HG03108 (cell line): ENCODE results near the gene DHCR7.

ENCODE experiments used
- ATAC-seq: cut with Tn5 transposase; IDR thresholded peaks from one replicate; pipeline ENCODE4 v1.9.1; 2021; ENCODE audit warnings: moderate library complexity; ENCODE audit not compliant: unreplicated experiment

Gene DHCR7, protein sequence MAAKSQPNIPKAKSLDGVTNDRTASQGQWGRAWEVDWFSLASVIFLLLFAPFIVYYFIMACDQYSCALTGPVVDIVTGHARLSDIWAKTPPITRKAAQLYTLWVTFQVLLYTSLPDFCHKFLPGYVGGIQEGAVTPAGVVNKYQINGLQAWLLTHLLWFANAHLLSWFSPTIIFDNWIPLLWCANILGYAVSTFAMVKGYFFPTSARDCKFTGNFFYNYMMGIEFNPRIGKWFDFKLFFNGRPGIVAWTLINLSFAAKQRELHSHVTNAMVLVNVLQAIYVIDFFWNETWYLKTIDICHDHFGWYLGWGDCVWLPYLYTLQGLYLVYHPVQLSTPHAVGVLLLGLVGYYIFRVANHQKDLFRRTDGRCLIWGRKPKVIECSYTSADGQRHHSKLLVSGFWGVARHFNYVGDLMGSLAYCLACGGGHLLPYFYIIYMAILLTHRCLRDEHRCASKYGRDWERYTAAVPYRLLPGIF

DNA sequence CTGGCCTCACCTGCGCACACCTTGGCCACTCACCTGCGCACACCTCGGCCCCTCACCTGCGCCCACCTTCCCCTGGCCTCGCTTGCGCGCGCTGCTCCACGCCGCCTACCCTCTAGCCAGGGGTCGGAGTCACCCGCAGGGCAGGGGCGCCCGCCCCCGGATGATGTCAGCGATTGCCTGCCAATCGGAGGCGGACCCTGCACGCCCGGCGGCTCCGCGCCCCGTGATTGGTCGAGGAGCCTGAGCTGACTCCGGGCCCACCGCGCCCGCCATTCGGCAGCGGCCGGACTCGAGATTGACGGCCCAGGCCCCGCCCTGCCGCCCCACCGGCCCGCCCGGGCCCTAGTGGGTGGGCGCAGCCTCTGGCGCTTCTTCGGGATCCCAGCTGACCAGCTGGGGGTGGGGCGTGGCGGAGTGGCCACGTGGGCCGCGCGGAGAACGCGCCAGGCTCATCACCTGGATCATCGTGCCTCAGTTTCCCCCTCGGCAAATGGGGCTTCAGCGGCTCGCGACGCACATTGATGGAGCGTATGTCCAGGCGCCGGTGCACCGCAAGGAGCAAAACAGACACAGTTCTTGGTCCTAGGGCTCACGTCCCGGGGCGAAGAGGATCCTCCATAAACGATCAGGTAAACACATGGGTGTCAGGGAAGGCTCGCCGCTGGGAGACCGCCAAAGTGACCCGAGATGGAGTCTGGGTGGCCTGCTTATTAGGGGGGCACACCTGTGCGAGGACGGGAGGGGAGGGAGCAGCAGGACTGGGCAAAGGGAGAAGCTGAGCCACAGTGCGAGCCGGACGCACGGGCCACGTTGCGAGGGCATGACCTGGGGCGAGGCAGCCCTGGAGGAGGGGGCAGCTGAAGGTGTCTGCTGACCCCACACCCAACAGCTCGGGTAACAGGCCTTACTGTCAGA, at the start of gene DHCR7:
TSS of gene DHCR7 (minus strand) at position 137 of the 915 bp plus-strand sequence. CDS start 3,441 bp downstream, outside the sequence.
- ATAC-seq = peak; percentile 85

DNA sequence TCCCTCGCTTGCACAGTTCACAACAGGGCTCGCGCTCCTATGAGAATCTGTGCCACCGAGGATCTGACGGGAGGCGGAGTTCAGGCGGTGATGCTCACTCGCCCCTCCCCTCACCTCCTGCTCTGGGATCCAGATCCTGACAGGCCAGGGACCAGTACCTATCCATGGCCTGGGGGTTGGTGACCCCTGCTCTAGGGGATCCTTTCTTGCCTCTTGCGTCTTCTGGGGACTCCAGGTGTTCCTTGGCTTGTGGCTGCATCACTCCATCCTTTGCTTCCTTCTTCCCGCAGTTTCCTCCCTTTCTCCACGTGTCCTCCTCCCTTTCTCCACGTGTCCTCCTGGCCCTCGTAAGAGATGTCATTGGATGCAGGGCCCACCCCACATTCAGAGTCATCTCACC, 48.2 kb upstream of the DHCR7 start:
- no peak for ATAC-seq

DNA sequence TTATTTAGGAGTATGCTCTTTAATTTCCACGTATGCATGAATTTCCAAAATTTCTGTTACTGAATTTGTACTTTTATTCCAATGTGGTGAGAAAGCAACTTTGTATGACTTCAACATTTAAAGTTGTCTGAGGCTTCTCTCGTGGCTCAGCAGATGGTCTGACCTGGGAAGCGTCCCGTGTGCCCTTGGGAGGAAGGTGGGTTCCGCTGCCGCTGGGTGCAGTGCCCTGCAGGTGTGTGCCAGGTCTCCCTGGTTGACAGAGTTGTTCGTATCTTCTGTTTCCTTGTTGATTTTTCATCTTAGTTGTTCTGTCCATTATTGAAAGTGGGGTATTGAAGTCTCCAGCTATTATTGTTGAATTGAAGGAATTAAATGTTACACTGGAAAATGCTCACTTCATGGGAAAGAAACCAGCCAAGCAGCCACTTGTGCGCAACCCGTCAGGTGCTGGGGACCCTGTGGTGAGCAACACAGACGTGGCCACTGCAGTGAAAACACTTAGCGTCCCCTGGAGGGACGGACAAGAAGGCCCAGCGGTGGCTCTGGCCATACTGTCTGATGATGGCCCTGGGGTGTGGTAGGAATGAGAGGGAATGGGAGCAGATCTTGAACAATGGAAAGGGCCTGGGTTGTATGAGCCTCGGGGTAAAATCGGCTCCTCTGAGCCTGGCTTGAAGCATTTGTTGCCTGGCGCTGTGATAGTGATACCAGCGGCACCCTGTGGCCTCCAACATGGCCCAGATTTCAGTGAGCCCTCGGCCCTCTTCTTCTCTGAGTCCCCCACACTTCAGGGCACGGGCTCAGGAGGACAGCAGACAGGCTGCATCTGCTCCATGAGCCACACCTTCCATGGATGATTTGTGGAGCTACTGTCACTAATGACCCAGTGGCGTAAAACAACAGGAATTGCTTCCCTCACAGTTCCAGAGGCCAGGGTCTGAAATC, 47.4 kb upstream of the DHCR7 start:
- no peak for ATAC-seq

DNA sequence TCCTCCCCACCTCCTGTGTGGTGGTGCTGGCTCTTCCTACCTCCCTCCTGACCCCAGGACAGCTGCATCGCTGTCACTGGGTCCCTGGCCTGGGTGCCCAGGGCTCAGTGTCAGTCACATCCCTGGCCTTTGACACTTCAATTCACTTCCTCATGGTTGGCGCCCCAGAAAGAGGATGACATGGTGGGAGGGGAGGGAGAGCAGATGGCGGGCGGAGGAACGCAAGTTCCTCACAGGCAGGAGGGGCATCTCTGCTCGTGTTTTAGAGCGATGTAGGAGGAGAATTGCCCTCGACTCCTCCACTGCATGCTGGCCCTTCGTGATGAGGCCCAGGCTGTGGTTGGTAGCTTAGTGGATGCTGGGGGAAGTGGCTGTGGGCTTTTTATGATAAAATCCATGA, 43.7 kb upstream of the DHCR7 start:
- ATAC-seq = no peak

DNA sequence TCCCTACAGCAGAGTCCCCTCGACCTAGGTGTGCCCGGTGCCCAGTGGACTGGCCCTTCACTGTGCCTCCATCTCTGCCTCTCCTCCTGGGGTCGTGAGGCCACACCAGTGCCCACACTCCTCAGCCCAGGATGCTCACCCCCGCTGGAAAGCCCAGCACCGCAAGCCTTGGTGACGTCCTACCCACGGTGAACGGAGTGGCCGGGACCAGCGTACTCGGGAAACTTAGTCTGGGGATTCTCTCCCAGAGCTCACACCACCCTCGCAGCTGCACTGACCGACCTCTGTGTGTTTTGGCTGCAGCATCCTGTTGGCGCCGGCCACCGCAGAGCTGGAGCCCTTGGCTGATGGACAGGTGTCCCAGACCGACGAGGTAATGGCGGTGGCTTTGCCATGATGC, 43.3 kb upstream of the DHCR7 start:
- no peak for ATAC-seq

DNA sequence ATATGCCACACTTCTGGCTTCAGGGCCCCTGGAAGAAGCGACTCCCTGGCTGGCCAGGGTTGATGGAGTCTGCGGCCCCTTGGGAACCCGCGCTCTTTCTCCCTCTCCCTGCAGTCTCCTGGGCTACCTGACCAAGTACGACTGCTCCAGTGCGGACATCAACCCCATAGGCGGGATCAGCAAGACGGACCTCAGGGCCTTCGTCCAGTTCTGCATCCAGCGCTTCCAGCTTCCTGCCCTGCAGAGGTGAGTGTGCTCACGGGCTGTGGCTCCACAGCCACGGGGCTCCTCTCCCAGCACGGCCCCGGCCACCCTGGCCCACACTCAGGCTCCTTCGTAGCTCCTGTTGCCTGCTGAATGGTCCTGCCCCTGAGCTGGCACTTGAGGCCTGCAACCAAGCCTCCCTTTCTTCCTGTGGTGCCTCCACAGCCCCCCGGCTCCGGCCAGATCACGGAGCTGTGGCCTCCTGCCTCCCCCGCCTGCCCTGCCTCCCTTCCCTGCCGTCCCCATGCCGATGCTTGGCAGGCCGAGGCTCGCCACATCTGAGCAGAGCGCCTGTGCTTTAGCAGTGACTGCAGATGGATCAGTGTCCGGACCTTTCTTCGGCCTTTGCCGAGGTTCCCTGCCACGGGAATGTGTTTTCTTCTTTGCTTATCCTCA, 42.7 kb upstream of the DHCR7 start:
- no peak for ATAC-seq

DNA sequence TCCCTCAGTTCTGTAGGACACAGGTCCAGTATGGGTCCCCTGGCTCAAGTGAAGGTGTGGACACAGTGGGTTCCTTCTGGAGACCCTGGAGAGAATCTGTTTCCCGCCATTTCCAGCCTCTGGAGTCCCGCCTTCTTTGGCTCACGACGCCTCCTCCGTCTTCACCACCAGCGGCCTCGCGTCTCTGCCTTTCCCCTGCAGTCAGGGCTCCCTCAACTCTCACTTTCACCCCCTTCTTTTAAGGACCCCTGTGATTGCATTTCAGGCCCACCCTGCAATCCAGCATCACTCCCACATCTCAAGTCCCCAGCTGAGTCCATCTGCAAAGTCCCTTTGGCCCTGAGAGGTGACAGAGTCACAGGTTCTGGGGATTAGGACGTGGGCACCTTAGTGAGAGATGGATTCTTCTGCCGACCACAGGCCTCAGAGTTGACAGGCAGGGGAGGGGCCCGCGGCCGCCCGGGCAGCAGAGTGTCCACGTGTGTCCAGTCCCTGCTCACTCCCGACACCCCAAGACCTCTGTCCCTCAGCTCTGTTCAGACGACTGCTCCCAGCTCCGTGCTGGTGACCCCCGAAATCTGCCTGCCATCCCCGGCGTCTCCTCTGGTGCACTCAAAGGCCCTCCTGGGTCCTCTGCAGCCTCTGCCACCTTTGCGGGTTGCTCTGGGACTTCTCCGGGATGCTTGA, 42.0 kb upstream of the DHCR7 start:
- ATAC-seq = no peak

DNA sequence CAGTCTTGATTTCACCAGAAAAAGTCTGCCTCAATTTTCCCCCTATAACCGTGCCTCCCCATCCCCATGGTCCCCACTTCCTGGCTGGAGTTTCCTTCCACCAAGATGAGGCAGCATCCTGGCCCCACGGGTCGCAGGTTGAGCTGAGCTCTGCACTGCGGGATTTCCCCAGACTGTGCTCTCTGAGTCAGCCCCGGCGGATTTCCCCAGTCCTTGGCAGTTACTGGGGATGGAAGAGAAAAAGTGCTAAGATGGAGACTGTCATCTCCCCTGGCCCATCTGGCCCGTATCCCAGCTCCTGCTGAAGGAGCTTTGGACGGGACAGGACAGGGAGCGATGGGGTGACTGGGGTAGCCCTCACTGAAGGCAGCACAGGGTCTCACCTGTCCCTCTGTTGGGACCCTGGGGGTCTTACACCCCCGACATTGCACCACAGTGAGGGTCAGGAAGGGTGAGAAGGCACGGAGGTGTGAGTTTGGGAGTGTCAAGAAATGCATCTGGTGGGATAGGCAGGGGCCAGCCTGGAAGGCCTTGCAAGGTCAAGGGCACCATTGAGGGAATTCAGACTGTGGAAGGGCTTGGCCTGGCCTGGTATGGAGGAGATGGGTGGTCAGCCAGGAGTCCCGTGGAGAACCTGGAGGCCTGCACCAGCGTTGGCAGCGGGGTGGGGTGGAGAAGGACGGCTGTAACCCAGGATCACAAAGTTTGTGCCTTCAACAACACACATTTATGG, 41.3 kb upstream of the DHCR7 start:
- ATAC-seq = no peak

DNA sequence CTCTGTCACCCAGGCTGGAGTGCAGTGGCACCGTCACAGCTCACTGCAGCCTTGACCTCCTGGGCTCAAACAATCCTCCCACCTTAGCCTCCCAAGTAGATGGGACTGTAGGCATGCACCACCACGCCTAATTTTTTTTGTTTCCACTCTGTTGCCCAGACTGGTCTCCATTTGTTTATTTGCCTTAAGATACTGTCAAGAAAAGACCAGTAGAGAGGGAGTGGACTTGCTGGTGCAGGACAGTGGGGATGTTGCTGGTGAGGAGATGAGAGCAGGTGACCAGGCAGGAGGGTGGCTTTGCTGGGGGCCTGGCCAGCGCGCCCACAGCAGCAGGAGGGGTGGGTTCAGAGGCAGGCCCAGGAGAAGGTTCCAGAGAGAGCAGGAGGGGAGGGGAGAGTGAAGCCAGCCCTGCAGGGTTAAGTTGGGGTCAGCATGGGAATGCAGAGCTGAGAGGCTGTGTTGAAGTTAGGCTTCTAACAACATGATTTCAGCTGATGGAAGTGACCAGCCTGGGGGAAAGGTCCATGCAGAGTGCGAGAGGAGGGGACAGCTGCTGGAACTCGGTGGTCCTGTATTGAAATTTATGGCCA, 40.6 kb upstream of the DHCR7 start:
- no peak for ATAC-seq

DNA sequence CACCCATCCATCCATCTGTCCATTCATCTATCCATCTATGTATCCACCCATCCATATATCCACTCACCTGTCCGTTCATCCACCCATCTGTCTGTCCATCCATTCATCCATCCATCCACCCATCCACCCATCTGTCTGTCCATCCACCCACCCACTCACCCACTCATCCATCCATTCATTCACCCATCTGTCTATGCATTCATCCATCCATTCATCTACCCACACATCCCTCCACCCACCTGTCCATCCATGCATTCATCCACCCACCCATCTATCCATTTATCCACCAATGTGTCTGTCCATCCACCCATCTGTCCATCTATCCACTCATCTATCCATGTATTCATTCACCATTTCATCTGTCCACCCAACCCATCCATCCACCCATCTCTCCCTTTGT, 38.1 kb upstream of the DHCR7 start:
- no peak for ATAC-seq

DNA sequence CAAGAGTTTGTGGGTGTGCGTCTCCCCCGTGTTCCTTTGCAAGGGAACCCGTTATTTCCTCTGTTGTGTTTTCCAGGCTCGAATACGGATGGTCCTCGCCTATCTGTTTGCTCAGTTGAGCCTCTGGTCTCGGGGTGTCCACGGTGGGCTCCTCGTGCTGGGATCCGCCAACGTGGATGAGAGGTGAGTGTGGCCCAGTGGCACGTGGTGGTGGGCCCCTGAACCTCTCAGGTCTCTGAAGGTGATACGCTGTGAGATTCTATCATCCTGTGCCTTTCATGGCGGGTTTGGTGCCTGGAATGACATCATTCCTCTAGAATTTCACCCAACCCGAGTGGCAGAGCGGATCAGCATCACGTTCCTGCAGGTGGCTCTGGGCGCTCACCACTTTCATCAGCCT, 37.3 kb upstream of the DHCR7 start:
- ATAC-seq = no peak

DNA sequence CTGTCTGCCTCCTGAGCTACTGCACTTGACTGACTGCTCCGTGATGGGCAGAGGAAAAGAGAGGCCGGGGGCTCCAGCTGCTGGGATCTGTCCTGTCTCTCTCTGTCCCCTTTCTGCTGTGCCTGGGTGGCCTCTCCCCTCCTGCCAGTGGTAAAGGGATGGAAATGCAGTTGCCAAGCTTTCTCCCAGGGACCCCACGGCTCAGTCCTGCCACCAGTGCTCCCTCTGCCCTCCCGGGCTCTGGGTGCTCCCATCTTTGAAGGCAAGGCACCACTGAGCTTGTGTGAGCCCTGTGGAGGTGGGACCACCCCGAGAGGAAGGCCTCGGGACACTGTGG, 36.8 kb upstream of the DHCR7 start:
- ATAC-seq = no peak

DNA sequence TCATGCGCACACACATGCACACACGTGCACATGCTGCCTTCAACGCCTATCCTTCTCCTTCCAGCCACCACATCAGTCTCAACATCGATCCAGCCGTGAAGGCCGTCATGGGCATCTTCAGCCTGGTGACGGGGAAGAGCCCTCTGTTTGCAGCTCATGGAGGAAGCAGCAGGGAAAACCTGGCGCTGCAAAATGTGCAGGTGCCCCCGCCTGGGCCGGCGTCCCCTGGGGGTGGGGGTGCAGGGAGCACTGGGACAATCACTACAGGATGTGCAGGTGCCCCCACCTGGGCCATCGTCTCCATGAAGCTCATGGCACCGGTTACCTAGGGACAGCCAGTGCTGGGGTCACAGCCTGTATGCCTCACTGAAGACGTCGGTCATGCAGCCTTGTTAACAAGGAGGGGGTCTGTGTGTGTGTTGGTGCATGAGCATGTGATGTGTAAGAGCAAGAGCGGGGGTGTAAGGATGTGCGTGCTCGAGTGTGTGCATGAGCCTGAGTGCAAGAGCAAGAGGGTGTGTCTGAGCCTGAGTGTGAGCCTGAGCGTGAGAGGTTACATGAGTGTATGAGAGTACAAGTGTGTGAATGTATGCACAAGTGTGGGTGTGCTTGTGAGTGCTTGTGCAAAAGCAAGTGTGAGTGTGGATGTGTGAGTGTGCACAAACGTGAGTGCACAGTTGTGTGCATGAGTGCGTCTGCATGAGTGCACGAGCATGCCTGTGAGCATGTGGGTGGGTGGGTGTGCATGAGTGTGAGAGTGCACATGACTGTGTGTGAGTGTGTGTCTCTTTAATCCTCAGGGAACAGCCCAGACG, 36.3 kb upstream of the DHCR7 start:
- no peak for ATAC-seq

DNA sequence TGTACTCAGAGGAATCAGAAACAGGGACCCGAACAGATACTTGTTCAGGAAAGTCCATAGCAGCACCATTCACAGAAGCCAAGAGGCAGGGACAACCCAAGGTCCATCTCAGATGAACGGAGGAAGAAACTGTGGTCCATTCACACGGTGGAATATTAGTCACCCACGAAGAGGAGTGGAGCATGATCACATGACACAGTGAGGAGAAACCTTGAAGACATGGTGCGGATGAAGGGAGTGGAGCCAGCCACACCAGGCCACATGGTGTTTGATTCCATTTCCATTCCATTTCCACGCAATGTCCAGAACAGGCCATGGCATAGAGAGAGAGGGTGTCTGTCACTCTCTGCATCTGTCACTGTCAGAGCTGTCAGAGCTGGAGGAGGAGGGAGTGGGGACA, 35.5 kb upstream of the DHCR7 start:
- no peak for ATAC-seq

DNA sequence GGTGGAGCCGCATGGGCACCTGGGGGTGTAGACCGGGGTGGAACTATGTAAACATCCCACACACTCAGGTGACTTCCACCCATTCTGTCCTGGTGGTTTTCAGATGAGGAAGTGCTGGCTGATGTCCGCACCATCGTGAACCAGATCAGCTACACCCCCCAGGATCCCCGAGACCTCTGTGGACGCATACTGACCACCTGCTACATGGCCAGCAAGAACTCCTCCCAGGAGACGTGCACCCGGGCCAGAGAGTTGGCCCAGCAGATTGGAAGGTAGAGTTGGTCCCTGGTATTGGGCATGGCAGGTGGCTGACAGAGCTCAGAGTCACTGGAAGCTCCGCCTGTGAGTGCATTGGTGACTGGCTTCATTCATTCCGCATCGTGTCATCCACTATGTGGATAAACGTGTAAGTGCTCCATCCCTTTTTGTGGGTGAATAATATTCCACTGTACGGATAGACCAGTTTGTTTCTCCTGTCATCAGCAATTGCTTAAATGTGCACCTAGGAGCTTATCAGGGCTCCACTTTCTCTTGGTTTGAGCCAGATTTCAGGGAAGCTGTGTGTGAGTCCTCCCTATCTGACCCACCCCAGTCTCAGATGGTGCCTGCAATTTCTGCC, 34.7 kb upstream of the DHCR7 start:
- ATAC-seq = no peak

DNA sequence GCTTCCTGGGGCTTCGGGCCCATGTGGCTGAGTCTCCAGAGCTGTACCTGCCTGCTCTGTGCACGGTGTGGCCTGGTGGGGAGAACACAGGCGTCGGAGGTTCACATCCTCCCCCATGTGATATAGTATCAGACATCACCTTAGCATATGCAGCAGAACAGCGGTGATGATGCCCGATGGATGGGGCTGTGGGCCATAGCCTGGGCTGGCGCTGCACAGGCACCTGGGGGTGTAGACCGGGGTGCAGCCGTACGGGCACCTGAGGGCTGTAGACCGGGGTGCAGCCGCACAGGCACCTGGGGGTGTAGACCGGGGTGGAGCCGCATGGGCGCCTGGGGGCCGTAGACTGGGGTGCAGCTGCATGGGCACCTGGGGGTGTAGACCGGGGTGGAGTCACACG, 34.0 kb upstream of the DHCR7 start:
- no peak for ATAC-seq
